Stimulated activated naive CD8-positive, alpha-beta T cell treated with anti-CD3 and anti-CD28 coated beads, Interleukin-15, amount 100 ng/mL, for 72 hours (primary cell): ENCODE results near the gene EFNA5.
A peak's percentile ranks its signal among the peaks of the same experiment; 100 is the strongest.

ENCODE experiments used
- ATAC-seq: fragments of 150-1000 bp; cut with Tn5 transposase; 2 replicates; pipeline ENCODE4 v1.10.0; 2021; ENCODE audit warnings: mild to moderate bottlenecking, moderate library complexity
- DNase-seq, 2 donors: peaks; one replicate each; pipeline ENCODE4 v3.0.0; 2021 to 2022
- H3K27ac Mint-ChIP-seq, 2 donors: one replicate each; pipeline ENCODE4 v1.8.0; 2022; ENCODE audit warnings: mild to moderate bottlenecking in 2 of 2, mixed read lengths in 2 of 2, moderate library complexity in 2 of 2
- H3K27me3 Mint-ChIP-seq: one replicate; pipeline ENCODE4 v1.8.0; 2022; ENCODE audit warnings: mixed read lengths
- H3K4me1 Mint-ChIP-seq: one replicate; pipeline ENCODE4 v1.8.0; 2022; ENCODE audit warnings: mild to moderate bottlenecking, mixed read lengths
- H3K4me3 Mint-ChIP-seq, 2 donors: one replicate each; pipeline ENCODE4 v1.8.0; 2022; ENCODE audit warnings: mild to moderate bottlenecking in 2 of 2, mixed read lengths in 2 of 2, moderate library complexity in 1 of 2
- H3K9me3 Mint-ChIP-seq, 2 donors: one replicate each; pipeline ENCODE4 v1.8.0; 2022; ENCODE audit warnings: mixed read lengths in 2 of 2

Gene EFNA5

GRCh38 chr5:107418902-107419301 is 251.8 kb downstream of the EFNA5 start:
- no peak for ATAC-seq
- Mint-ChIP-seq H3K4me1 (no peaks in the 10 kb centered on the region), H3K4me3 (no peak overlapping the region), H3K9me3 (no peaks in the 10 kb centered on the region), H3K27me3 (no peaks in the 10 kb centered on the region), H3K27ac (no peak overlapping the region)
- DNase-seq, result no peak

GRCh38 chr5:107418071-107418470 is 252.7 kb downstream of the EFNA5 start:
- H3K27ac Mint-ChIP-seq, result no peak overlapping the region
- H3K27me3 Mint-ChIP-seq, result no peaks in the 10 kb centered on the region
- no peaks in the 10 kb centered on the region for H3K9me3 Mint-ChIP-seq
- ATAC-seq (no peak), DNase-seq (no peak)
- H3K4me3 Mint-ChIP-seq, result no peak overlapping the region
- H3K4me1 Mint-ChIP-seq, result no peaks in the 10 kb centered on the region

- ATAC-seq (no peak), DNase-seq (no peak)
- Mint-ChIP-seq H3K4me1 (no peaks in the 10 kb centered on the region), H3K4me3 (no peak overlapping the region), H3K9me3 (no peaks in the 10 kb centered on the region), H3K27ac (no peak overlapping the region), H3K27me3 (no peaks in the 10 kb centered on the region)
Measured at GRCh38 chr5:107415762-107416161, 255.0 kb downstream of the EFNA5 start.

GRCh38 chr5:107414802-107415201 is 255.9 kb downstream of the EFNA5 start:
- Mint-ChIP-seq H3K27ac (no peak overlapping the region), H3K4me3 (no peak overlapping the region), H3K4me1 (no peaks in the 10 kb centered on the region), H3K27me3 (no peaks in the 10 kb centered on the region), H3K9me3 (no peaks in the 10 kb centered on the region)
- no peak for ATAC-seq
- no peak for DNase-seq

- ATAC-seq, result no peak
- Mint-ChIP-seq H3K4me1 (no peaks in the 10 kb centered on the region), H3K27me3 (no peaks in the 10 kb centered on the region), H3K9me3 (no peaks in the 10 kb centered on the region), H3K4me3 (no peak overlapping the region), H3K27ac (no peak overlapping the region)
- DNase-seq, result no peak
Measured at GRCh38 chr5:107413754-107414153, 257.0 kb downstream of the EFNA5 start.

- DNase-seq (no peak), ATAC-seq (no peak)
- H3K27ac Mint-ChIP-seq, result no peak overlapping the region
- no peak overlapping the region for H3K4me3 Mint-ChIP-seq
- H3K4me1 Mint-ChIP-seq, result no peaks in the 10 kb centered on the region
- H3K27me3 Mint-ChIP-seq, result no peaks in the 10 kb centered on the region
- H3K9me3 Mint-ChIP-seq, result no peaks in the 10 kb centered on the region
Measured at GRCh38 chr5:107408564-107408963, 262.2 kb downstream of the EFNA5 start.

- ATAC-seq (no peak), DNase-seq (no peak)
- Mint-ChIP-seq H3K27me3 (no peaks in the 10 kb centered on the region), H3K4me1 (no peaks in the 10 kb centered on the region), H3K9me3 (no peaks in the 10 kb centered on the region), H3K4me3 (no peak overlapping the region), H3K27ac (no peak overlapping the region)
Measured at GRCh38 chr5:107407713-107408298, 262.9 kb downstream of the EFNA5 start.

- DNase-seq, result no peak
- no peaks in the 10 kb centered on the region for H3K9me3 Mint-ChIP-seq
- no peak overlapping the region for H3K27ac Mint-ChIP-seq
- peaks cover 6% of the 10 kb centered on the region for H3K4me1 Mint-ChIP-seq
- no peak overlapping the region for H3K4me3 Mint-ChIP-seq
- ATAC-seq, result no peak
- H3K27me3 Mint-ChIP-seq, result no peaks in the 10 kb centered on the region
Measured at GRCh38 chr5:107404595-107405374, 266.0 kb downstream of the EFNA5 start.

GRCh38 chr5:107403228-107403953 is 267.3 kb downstream of the EFNA5 start:
- no peak for DNase-seq
- peaks cover 6% of the 10 kb centered on the region for H3K4me1 Mint-ChIP-seq
- no peaks in the 10 kb centered on the region for H3K27me3 Mint-ChIP-seq
- no peak for ATAC-seq
- no peaks in the 10 kb centered on the region for H3K9me3 Mint-ChIP-seq
- no peak overlapping the region for H3K4me3 Mint-ChIP-seq
- H3K27ac Mint-ChIP-seq, result no peak overlapping the region

GRCh38 chr5:107402434-107403227 is 268.1 kb downstream of the EFNA5 start:
- Mint-ChIP-seq H3K4me1 (peaks cover 6% of the 10 kb centered on the region), H3K4me3 (no peak overlapping the region), H3K27ac (no peak overlapping the region), H3K9me3 (no peaks in the 10 kb centered on the region), H3K27me3 (no peaks in the 10 kb centered on the region)
- ATAC-seq (no peak), DNase-seq (no peak)

GRCh38 chr5:107401470-107402122 is 269.1 kb downstream of the EFNA5 start:
- Mint-ChIP-seq H3K27me3 (peaks cover 6% of the 10 kb centered on the region), H3K27ac (no peak overlapping the region), H3K4me1 (peaks cover 6% of the 10 kb centered on the region), H3K9me3 (no peaks in the 10 kb centered on the region), H3K4me3 (no peak overlapping the region)
- ATAC-seq, result peak; percentile 50
- no peak for DNase-seq

GRCh38 chr5:107400328-107400727 is 270.4 kb downstream of the EFNA5 start:
- Mint-ChIP-seq H3K4me1 (peaks cover 6% of the 10 kb centered on the region), H3K27ac (no peak overlapping the region), H3K9me3 (no peaks in the 10 kb centered on the region), H3K27me3 (peaks cover 12% of the 10 kb centered on the region), H3K4me3 (no peak overlapping the region)
- ATAC-seq (no peak), DNase-seq (no peak)

GRCh38 chr5:107398703-107399102 is 272.0 kb downstream of the EFNA5 start:
- peaks cover 6% of the 10 kb centered on the region for H3K4me1 Mint-ChIP-seq
- no peak overlapping the region for H3K4me3 Mint-ChIP-seq
- H3K9me3 Mint-ChIP-seq, result no peaks in the 10 kb centered on the region
- no peak overlapping the region for H3K27ac Mint-ChIP-seq
- no peak for DNase-seq
- ATAC-seq, result no peak
- peaks cover 12% of the 10 kb centered on the region for H3K27me3 Mint-ChIP-seq

GRCh38 chr5:107396351-107396690 is 274.4 kb downstream of the EFNA5 start:
- no peak for ATAC-seq

GRCh38 chr5:107395632-107396350 is 274.9 kb downstream of the EFNA5 start:
- Mint-ChIP-seq H3K4me3 (no peak overlapping the region), H3K27ac (no peak overlapping the region), H3K27me3 (peaks cover 12% of the 10 kb centered on the region), H3K4me1 (no peaks in the 10 kb centered on the region), H3K9me3 (no peaks in the 10 kb centered on the region)
- no peak for DNase-seq
- no peak for ATAC-seq

More at GRCh38 chr5:107396351-107396690, 274.4 kb downstream of the EFNA5 start:
- no peak for DNase-seq
- Mint-ChIP-seq H3K4me1 (peaks cover under 1% of the 10 kb centered on the region), H3K27me3 (peaks cover 12% of the 10 kb centered on the region), H3K9me3 (no peaks in the 10 kb centered on the region), H3K27ac (no peak overlapping the region), H3K4me3 (no peak overlapping the region)
